Measurements from ENCODE around the gene TM9SF2. TPM values are rescaled to one million over a fixed set of nuclear protein-coding genes. Genes with fewer than 3 reads are reported as not detected.

Gene TM9SF2
- total RNA-seq, 4 donors from 2014 or later, result 27.9 to 171 (median 116) TPM

DNA sequence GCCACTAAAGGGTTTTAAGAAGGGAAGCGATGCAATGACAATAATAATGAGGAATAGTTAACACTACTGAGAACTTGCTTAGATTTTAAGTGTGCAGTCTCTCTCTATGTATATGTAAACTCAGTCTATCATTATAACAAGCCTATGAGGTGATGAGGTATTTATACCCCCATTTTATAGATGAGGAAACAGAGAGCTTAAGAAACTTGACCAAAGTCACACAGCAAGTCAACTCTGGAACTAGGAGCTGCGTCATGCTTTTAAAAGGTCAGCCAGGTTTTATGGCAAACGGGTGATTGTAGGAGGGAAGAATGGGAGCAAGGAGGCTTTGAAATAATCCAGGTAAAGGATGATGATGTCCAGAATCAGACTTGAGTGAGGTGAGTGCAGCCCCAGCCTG lies 103.4 kb downstream of the TM9SF2 start:
- intact Hi-C loops (cut with DNase I; ENCODE audit: low total_unique reads) (no loop called here), in situ Hi-C loops (cut with MboI; ENCODE audit: low pct_ligation_motif_present in 1 of 4, low pct_unique_long_range_greater_than_20kb in 1 of 4, low sequenced_read_pairs in 3 of 4) (loop anchor here in 1 of 4 donors (25.0 kb wide), 1 partner anchor 92 kb away; the partner anchor contains the start of gene TM9SF2)
- 95 to 100% methylated on average over 1 to 3 of the region's 3 CpGs for WGBS, 2 donors (ENCODE audit: low coverage in 1 of 2)
- Histone ChIP-seq H3K27me3 (no peaks in the 10 kb centered on the region), H3K27ac (no peak overlapping the region), H3K4me1 (peaks cover 0 to 16% (median 9%) of the 10 kb centered on the region in 4 donors), H3K4me3 (no peak overlapping the region), H3K9me3 (no peaks in the 10 kb centered on the region), H3K36me3 (no peaks in the 10 kb centered on the region)
- TF ChIP-seq CTCF (IDR thresholded peaks at IDR 0.05) (no peak), POLR2A (IDR thresholded peaks at IDR 0.05) (no peak), EP300 (IDR thresholded peaks at IDR 0.05; ENCODE audit: low read depth) (no peak), POLR2AphosphoS5 (IDR thresholded peaks at IDR 0.05) (no peak)
- no peak for DNase-seq

DNA sequence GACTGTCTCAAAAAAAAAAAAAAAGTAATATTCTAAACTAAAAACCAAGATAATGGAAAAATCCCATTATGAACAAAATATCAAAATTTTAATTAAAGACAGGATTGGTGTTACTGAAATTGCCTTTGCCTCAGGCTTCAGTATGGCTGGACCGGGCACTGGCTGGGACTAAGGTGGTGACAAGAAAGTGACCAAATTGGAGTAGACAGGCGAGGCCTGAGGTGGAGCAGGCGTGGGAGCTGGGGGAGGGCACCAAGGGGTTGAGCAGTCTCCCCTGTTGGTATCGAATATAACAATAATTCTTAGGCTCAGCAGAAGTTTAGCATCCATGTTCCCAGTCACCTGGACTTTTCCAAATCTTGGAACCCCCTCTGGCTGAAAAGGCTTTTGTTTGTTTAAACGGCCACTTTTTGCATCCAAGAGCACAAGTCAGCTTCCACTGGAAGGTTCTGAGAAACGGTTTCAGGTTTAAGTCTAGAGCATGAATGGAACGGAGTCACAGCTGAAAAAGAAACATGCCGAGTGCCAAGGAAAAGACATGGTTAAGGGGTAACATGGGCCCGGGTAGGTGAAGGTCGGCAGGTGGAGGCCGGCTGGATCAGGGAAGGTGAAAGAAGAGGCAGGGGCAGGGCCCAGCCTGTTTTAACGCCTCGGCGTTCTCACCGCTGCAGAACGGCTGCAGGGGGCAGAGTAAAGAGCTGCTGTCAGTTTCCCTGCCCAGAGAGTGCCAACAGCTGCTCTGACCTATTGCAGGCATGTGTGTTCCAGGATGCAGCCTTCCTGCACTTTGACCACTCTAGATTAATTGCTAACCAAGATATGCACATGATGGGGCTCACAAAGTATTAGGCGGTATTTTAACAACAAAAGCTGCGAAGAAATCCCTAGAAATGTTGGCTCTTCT lies 104.4 kb downstream of the TM9SF2 start:
- TF ChIP-seq POLR2A (IDR thresholded peaks at IDR 0.05) (no peak), POLR2AphosphoS5 (IDR thresholded peaks at IDR 0.05) (no peak), EP300 (IDR thresholded peaks at IDR 0.05; ENCODE audit: low read depth) (no peak), CTCF (IDR thresholded peaks at IDR 0.05) (peak in 3 of 5 experiments; percentile 10 to 23 (median 20))
- intact Hi-C loops (cut with DNase I; ENCODE audit: low total_unique reads), result no loop called here
- no peaks in the 10 kb centered on the region for H3K9me3 ChIP-seq
- H3K4me1 ChIP-seq, result peaks cover 0 to 24% (median 12%) of the 10 kb centered on the region in 4 donors
- in situ Hi-C loops (cut with MboI; ENCODE audit: low pct_ligation_motif_present in 1 of 4, low pct_unique_long_range_greater_than_20kb in 1 of 4, low sequenced_read_pairs in 3 of 4), result loop anchor here in 1 of 4 donors (25.0 kb wide), 1 partner anchor 93 kb away; the partner anchor contains the start of gene TM9SF2
- peak overlapping the region in 3 of 4 donors; percentile 69 to 87 (median 77) for H3K4me3 ChIP-seq
- H3K36me3 ChIP-seq, result no peaks in the 10 kb centered on the region
- 14 to 23% methylated on average over 12 to 18 of the region's 18 CpGs for WGBS, 2 donors (ENCODE audit: low coverage in 1 of 2)
- H3K27me3 ChIP-seq, result no peaks in the 10 kb centered on the region
- DNase-seq, result peak; percentile 75
- H3K27ac ChIP-seq, result peak overlapping the region; percentile 87 to 93 (median 90)

- in situ Hi-C loops (cut with MboI; ENCODE audit: low pct_ligation_motif_present in 1 of 4, low pct_unique_long_range_greater_than_20kb in 1 of 4, low sequenced_read_pairs in 3 of 4), result loop anchor here in 1 of 4 donors (25.0 kb wide), 1 partner anchor 94 kb away; the partner anchor contains the start of gene TM9SF2
- TF ChIP-seq EP300 (IDR thresholded peaks at IDR 0.05; ENCODE audit: low read depth) (no peak), POLR2AphosphoS5 (IDR thresholded peaks at IDR 0.05) (peak in 2 of 3 donors; percentile 72 to 82), POLR2A (IDR thresholded peaks at IDR 0.05) (peak; percentile 50), CTCF (IDR thresholded peaks at IDR 0.05) (peak in 1 of 5 experiments; percentile 3)
- peak within 1 kb of the TSS; percentile 87 to 93 (median 90) for H3K27ac ChIP-seq
- H3K36me3 ChIP-seq, result no peaks in the 10 kb centered on the region
- peak within 1 kb of the TSS; percentile 45 to 87 (median 73) for H3K4me3 ChIP-seq
- peak; percentile 93 for DNase-seq
- H3K9me3 ChIP-seq, result no peaks in the 10 kb centered on the region
- intact Hi-C loops (cut with DNase I; ENCODE audit: low total_unique reads), result no loop called here
- peaks cover 0 to 25% (median 12%) of the 10 kb centered on the region in 4 donors for H3K4me1 ChIP-seq
- 0% methylated on average over 52 of the region's 73 CpGs; no CpG with 5 or more reads in 1 of the 2 donors for WGBS, 2 donors (ENCODE audit: low coverage in 1 of 2)
- no peaks in the 10 kb centered on the region for H3K27me3 ChIP-seq
These were observed 105.2 kb downstream of the TM9SF2 start, which contains the start of gene CLYBL for GRCh38 chr13:99606324-99607066. Gene CLYBL, plus strand, starts transcription at chr13:99606690.

All from transverse colon (tissue), 4 donors.